DND-41 (cell line): Measurements from ENCODE around the gene UNC79.

Experiments used
- ATAC-seq: fragments of 200-7000 bp; cut with Tn5 transposase; 3 replicates; pipeline ENCODE4 v1.9.1; 2021; ENCODE audit warnings: low read depth; ENCODE audit not compliant: insufficient read depth
- DNase-seq: peaks from one replicate; pipeline ENCODE4 v3.0.0-alpha.2; 2020
- H2AFZ ChIP-seq: 2 replicates; pipeline ENCODE4 v1.6.0; 2012; ENCODE audit warnings: low read depth, low read length
- H3K27ac ChIP-seq: 2 replicates; pipeline ENCODE4 v1.5.1; 2012; ENCODE audit warnings: low read length, inconsistent platforms
- H3K27me3 ChIP-seq: fragments of 200-600 bp; sonication (generic); 2 replicates; pipeline ENCODE4 v1.6.0; 2012; ENCODE audit warnings: low read length, mild to moderate bottlenecking, inconsistent platforms; ENCODE audit not compliant: insufficient read depth, poor library complexity
- H3K36me3 ChIP-seq: 2 replicates; pipeline ENCODE4 v1.5.1; 2012; ENCODE audit warnings: low read length, inconsistent platforms; ENCODE audit not compliant: insufficient read depth
- H3K4me1 ChIP-seq: 2 replicates; pipeline ENCODE4 v1.5.1; 2012; ENCODE audit warnings: mild to moderate bottlenecking, low read length; ENCODE audit not compliant: insufficient read depth
- H3K4me2 ChIP-seq: 2 replicates; pipeline ENCODE4 v1.6.0; 2012; ENCODE audit warnings: mild to moderate bottlenecking, moderate library complexity, low read length, inconsistent platforms; ENCODE audit not compliant: insufficient read depth
- H3K4me3 ChIP-seq, 2 experiments: fragments of 200-600 bp in 1 of 2; shearing (Covaris generic) in 1 of 2; 2 replicates each; pipeline ENCODE4 v1.5.1; 2012 to 2016; ENCODE audit warnings: inconsistent platforms in 2 of 2, low read length in 2 of 2, mild to moderate bottlenecking in 2 of 2, low read depth in 1 of 2, moderate library complexity in 1 of 2
- H3K79me2 ChIP-seq: 2 replicates; pipeline ENCODE4 v1.6.0; 2012; ENCODE audit warnings: low read length, inconsistent platforms; ENCODE audit not compliant: insufficient read depth
- H3K9ac ChIP-seq: 2 replicates; pipeline ENCODE4 v1.6.0; 2012; ENCODE audit warnings: low read depth, mild to moderate bottlenecking, inconsistent platforms, low read length, moderate library complexity
- H3K9me3 ChIP-seq: 2 replicates; pipeline ENCODE4 v1.5.1; 2012; ENCODE audit warnings: low read length, moderate library complexity, mild to moderate bottlenecking, inconsistent platforms; ENCODE audit not compliant: insufficient read depth, severe bottlenecking
- H4K20me1 ChIP-seq: 2 replicates; pipeline ENCODE4 v1.6.0; 2012; ENCODE audit warnings: low read length; ENCODE audit not compliant: insufficient read depth
- EZH2 ChIP-seq: IDR thresholded peaks from 3 replicates; pipeline ENCODE4 v1.6.1; 2012; ENCODE audit warnings: borderline replicate concordance, low read depth, mild to moderate bottlenecking, moderate library complexity, low read length, inconsistent platforms; ENCODE audit not compliant: severe bottlenecking
- TF ChIP-seq, protein P1 (sequence below): IDR thresholded peaks from 2 replicates; pipeline ENCODE4 v1.5.1; 2012; ENCODE audit warnings: borderline replicate concordance, low read length, moderate library complexity, mild to moderate bottlenecking; ENCODE audit not compliant: poor library complexity, severe bottlenecking; ENCODE audit errors: extremely low read depth

UNC79 gene

DNA sequence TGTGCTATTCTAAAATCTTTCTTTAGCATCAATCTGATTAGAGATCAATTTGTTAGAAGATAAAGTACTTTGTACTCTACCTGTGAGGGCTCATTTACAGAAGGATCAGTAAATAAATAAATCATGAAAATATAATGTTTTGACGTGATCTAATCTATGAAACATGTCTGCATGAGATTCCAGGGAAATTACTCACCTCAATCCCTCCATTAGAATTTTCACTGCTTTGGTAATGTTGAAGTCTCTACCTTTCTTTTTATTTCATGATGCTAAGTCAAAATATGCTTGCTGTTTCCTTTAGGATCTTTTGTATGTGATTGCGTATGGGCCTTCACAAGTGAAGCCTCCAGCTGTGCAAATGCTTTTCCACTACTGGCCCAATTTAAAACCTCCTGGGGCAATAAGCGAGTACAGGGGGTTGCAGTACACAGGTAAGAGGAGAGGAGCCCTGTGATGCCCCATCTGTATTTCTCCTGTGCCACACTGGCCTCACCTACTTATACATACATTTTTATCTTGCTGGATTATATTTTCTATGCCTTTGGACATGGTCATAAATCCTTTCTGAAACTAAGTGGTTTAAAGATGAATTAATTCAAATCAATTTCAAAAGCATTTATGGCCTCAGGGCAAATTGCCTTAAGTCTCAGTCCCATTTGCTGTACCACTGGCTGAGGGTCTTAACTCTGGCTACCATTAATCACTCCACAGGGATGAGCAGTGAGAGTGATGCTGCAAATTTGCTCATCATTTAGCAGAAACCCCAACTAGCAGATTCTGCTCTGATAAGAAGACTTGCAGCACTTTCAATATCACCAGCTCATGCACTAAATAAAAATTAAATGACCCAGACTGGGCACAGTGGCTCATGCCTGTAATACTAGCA is 66.4 kb downstream of the UNC79 start:
- Histone ChIP-seq H2AFZ (no peak overlapping the region), H3K9ac (no peak overlapping the region), H4K20me1 (no peaks in the 10 kb centered on the region), H3K27me3 (peaks cover 2% of the 10 kb centered on the region), H3K4me1 (no peaks in the 10 kb centered on the region), H3K9me3 (no peaks in the 10 kb centered on the region), H3K36me3 (no peaks in the 10 kb centered on the region), H3K4me3 (no peak overlapping the region), H3K4me2 (no peak overlapping the region), H3K79me2 (no peaks in the 10 kb centered on the region), H3K27ac (no peak overlapping the region)
- DNase-seq = no peak
- TF ChIP-seq, protein P1, sequence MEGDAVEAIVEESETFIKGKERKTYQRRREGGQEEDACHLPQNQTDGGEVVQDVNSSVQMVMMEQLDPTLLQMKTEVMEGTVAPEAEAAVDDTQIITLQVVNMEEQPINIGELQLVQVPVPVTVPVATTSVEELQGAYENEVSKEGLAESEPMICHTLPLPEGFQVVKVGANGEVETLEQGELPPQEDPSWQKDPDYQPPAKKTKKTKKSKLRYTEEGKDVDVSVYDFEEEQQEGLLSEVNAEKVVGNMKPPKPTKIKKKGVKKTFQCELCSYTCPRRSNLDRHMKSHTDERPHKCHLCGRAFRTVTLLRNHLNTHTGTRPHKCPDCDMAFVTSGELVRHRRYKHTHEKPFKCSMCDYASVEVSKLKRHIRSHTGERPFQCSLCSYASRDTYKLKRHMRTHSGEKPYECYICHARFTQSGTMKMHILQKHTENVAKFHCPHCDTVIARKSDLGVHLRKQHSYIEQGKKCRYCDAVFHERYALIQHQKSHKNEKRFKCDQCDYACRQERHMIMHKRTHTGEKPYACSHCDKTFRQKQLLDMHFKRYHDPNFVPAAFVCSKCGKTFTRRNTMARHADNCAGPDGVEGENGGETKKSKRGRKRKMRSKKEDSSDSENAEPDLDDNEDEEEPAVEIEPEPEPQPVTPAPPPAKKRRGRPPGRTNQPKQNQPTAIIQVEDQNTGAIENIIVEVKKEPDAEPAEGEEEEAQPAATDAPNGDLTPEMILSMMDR = no peak
- TF ChIP-seq EZH2 = no peak
- no peak for ATAC-seq

- no peak overlapping the region for H3K9ac ChIP-seq
- no peaks in the 10 kb centered on the region for H3K4me1 ChIP-seq
- H3K4me3 ChIP-seq = no peak overlapping the region
- ATAC-seq (no peak), DNase-seq (no peak)
- H3K79me2 ChIP-seq = no peaks in the 10 kb centered on the region
- H3K4me2 ChIP-seq = no peak overlapping the region
- H3K36me3 ChIP-seq = no peaks in the 10 kb centered on the region
- no peaks in the 10 kb centered on the region for H3K9me3 ChIP-seq
- no peak overlapping the region for H2AFZ ChIP-seq
- H3K27me3 ChIP-seq = no peaks in the 10 kb centered on the region
- no peaks in the 10 kb centered on the region for H4K20me1 ChIP-seq
- no peak for TF ChIP-seq EZH2
- TF ChIP-seq, protein P1 = no peak
- H3K27ac ChIP-seq = no peak overlapping the region
Observed at GRCh38 chr14:93510056-93510455, 79.3 kb downstream of the UNC79 start.

DNA sequence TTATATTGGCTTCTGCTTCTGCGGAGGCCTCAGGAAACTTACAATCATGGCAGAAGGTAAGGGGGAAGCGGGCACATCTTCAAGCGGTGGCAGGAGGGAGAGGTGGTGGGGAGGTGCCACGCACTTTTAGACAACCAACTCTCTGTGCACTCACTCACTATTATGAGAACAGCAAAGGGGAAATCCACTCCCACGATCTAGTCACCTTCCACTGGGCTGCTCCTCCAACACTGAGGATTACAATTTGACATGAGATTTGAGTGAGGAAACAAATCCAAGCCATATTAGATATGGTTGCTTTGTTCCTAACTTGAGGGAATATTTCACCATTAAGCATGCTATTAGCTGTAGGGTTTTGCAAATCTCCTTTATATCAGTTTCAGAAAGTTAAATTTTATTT is 80.3 kb downstream of the UNC79 start:
- Histone ChIP-seq H3K27ac (no peak overlapping the region), H3K4me2 (no peak overlapping the region), H3K4me1 (no peaks in the 10 kb centered on the region), H3K9me3 (no peaks in the 10 kb centered on the region), H3K4me3 (no peak overlapping the region), H3K9ac (no peak overlapping the region), H2AFZ (no peak overlapping the region), H3K36me3 (no peaks in the 10 kb centered on the region), H3K79me2 (no peaks in the 10 kb centered on the region), H3K27me3 (no peaks in the 10 kb centered on the region), H4K20me1 (no peaks in the 10 kb centered on the region)
- ATAC-seq = no peak
- DNase-seq = no peak
- TF ChIP-seq, protein P1 = no peak
